Measurements from ENCODE around the gene CDCA3. TPM values are rescaled to one million over a fixed set of nuclear protein-coding genes. Genes with fewer than 3 reads are reported as not detected.
A peak's percentile ranks its signal among the peaks of the same experiment; 100 is the strongest.

The CDCA3 gene
- total and polyA plus RNA-seq, 2 donors (not counting 1 experiment from before 2014, with no cell fraction given), result 1.6 to 2.3 TPM

GRCh38 chr12:6872073-6873048, 21.3 kb upstream of the CDCA3 start:
- peak; percentile 89 for DNase-seq
- WGBS (ENCODE audit: insufficient coverage), result 6% methylated on average over 39 of the region's 40 CpGs
- Mint-ChIP-seq H3K27ac (peak overlapping the region; percentile 93), H3K4me1 (peaks cover 45% of the 10 kb centered on the region), H3K4me3 (peak overlapping the region; percentile 90), H3K27me3 (no peaks in the 10 kb centered on the region), H3K9me3 (ENCODE audit: insufficient read depth) (no peaks in the 10 kb centered on the region)
- POLR2A ChIA-PET, result interaction anchor here (0.5 to 2.7 kb wide), 20 partner anchors 19 to 238 kb away, joined by 3 to 30 read pairs (median 6); partner anchors contain the start of genes C12orf57, CDCA3, COPS7A and LRRC23
- Histone ChIP-seq H3K36me3 (replicated peaks in 1 of 2; ENCODE audit: control extremely low read depth in 1 of 2, control insufficient read depth in 1 of 2, extremely low read depth in 1 of 2, insufficient read depth in 2 of 2, low read length in 1 of 2) (peaks cover 0 to 21% of the 10 kb centered on the region in 2 experiments), H3K4me1 (ENCODE audit: control insufficient read depth in 2 of 2, insufficient read depth in 2 of 2, low read length in 2 of 2) (peaks cover 33 to 44% of the 10 kb centered on the region in 2 donors), H2AFZ (ENCODE audit: insufficient read depth, low read depth, low read length, poor library complexity, severe bottlenecking) (peak overlapping the region; percentile 97), H3K9me3 (ENCODE audit: control extremely low read depth in 1 of 3, control insufficient read depth in 2 of 3, insufficient read depth in 1 of 3, low read length in 2 of 3) (no peaks in the 10 kb centered on the region), H3K4me2 (replicated peaks; ENCODE audit: low read depth, low read length, poor library complexity, severe bottlenecking) (peak overlapping the region; percentile 97), H3K9ac (ENCODE audit: low read length) (peak overlapping the region; percentile 91), H3K79me2 (ENCODE audit: control insufficient read depth, insufficient read depth, low read length) (peaks cover 17% of the 10 kb centered on the region), H4K20me1 (ENCODE audit: control insufficient read depth, insufficient read depth, low read length, poor library complexity, severe bottlenecking) (peaks cover 46% of the 10 kb centered on the region), H3K4me3 (ENCODE audit: control extremely low read depth in 1 of 5, extremely low read depth in 1 of 5, insufficient read depth in 1 of 5, low read depth in 2 of 5, low read length in 4 of 5) (peak overlapping the region; percentile 50 to 92 (median 88)), H3K27me3 (replicated peaks in 1 of 4; ENCODE audit: control extremely low read depth in 1 of 4, control insufficient read depth in 3 of 4, insufficient read depth in 4 of 4, low read length in 3 of 4) (no peaks in the 10 kb centered on the region), H3K27ac (ENCODE audit: low read length in 2 of 2) (peak overlapping the region; percentile 35 to 61)
- intact Hi-C loops (cut with micrococcal nuclease), result loop anchor here (1.0 to 2.0 kb wide), 11 partner anchors 19 to 317 kb away; partner anchors contain the start of genes C1R, CLSTN3, COPS7A and EMG1
- TF ChIP-seq CTCF (IDR thresholded peaks at IDR 0.05) (peak; percentile 89), EZH2 (IDR thresholded peaks at IDR 0.05; ENCODE audit: borderline replicate concordance, insufficient read depth, low read depth, low read length, poor library complexity, severe bottlenecking) (no peak)
- peak; percentile 26 for ATAC-seq (ENCODE audit: low read depth)
- CTCF ChIA-PET, result interaction anchor here (0.6 to 11.8 kb wide), 44 partner anchors 8 to 272 kb away, joined by 3 to 136 read pairs (median 6); partner anchors contain the start of genes C12orf57, C1RL, CDCA3 and COPS7A

Measured in B cell (primary cell).